Panc1 (cell line): Measurements from ENCODE around the gene FMN2. TPM values are rescaled to one million over a fixed set of nuclear protein-coding genes. Genes with fewer than 3 reads are reported as not detected.

Experiments
- ATAC-seq: fragments of 200-7000 bp; cut with Tn5 transposase; 2 replicates; pipeline ENCODE4 v1.9.1; 2020; ENCODE audit warnings: mild to moderate bottlenecking, moderate library complexity
- BruUV-seq: library from RNA; stranded (reverse); fragments of 400-500 nt; replicated peaks from 2 replicates; lab custom pipeline; 2021; lab: Mats Ljungman, UMichigan
- CTCF ChIA-PET: fragments of 300-600 bp; sonication (Branson Sonifier 250); formaldehyde crosslinking; loops from one replicate; lab custom pipeline; 2022; ENCODE audit warnings: antibody characterized with exemption; lab: Charles Lee
- POLR2A ChIA-PET: fragments of 300-600 bp; sonication (Branson Sonifier 250); formaldehyde crosslinking; loops from one replicate; lab custom pipeline; 2022; ENCODE audit warnings: antibody characterized with exemption; lab: Charles Lee
- DNase-seq: peaks from one replicate; pipeline ENCODE4 v3.0.0-alpha.2; 2010; ENCODE audit warnings: low read depth, low spot score
- H3K27ac ChIP-seq: 2 replicates; pipeline ENCODE4 v1.5.1; 2011; ENCODE audit warnings: mild to moderate bottlenecking, low read length, inconsistent platforms
- H3K27me3 ChIP-seq: fragments of 200-500 bp; sonication (Bioruptor generic); 2 replicates; pipeline ENCODE4 v1.6.0; 2014; ENCODE audit warnings: low read length, inconsistent platforms; ENCODE audit not compliant: control insufficient read depth, insufficient read depth
- H3K36me3 ChIP-seq: fragments of 200-500 bp; sonication (Bioruptor generic); 2 replicates; pipeline ENCODE4 v1.5.1; 2014; ENCODE audit warnings: inconsistent platforms, mild to moderate bottlenecking, low read length, moderate library complexity; ENCODE audit not compliant: control insufficient read depth, insufficient read depth
- H3K4me1 ChIP-seq: 2 replicates; pipeline ENCODE4 v1.5.1; 2011; ENCODE audit warnings: inconsistent platforms, mild to moderate bottlenecking, low read length, moderate library complexity; ENCODE audit not compliant: control insufficient read depth, insufficient read depth
- H3K4me3 ChIP-seq, 2 experiments: 2 replicates each; pipeline ENCODE4 v1.5.1; 2011 to 2012; ENCODE audit warnings: low read depth in 2 of 2, low read length in 2 of 2, mild to moderate bottlenecking in 2 of 2, inconsistent platforms in 1 of 2, moderate library complexity in 1 of 2
- H3K9me3 ChIP-seq: fragments of 200-500 bp; sonication (Bioruptor generic); 2 replicates; pipeline ENCODE4 v1.5.1; 2014; ENCODE audit warnings: low read depth, mild to moderate bottlenecking, inconsistent platforms, low read length, moderate library complexity; ENCODE audit not compliant: control insufficient read depth, insufficient read depth
- CTCF ChIP-seq: fragments of 450-650 bp; IDR thresholded peaks from 2 replicates; pipeline ENCODE4 v1.5.1; 2017; ENCODE audit warnings: mild to moderate bottlenecking
- POLR2AphosphoS5 ChIP-seq: IDR thresholded peaks from 2 replicates; pipeline ENCODE4 v1.6.1; 2012; ENCODE audit warnings: mild to moderate bottlenecking, low read depth, low read length, moderate library complexity
- REST ChIP-seq, 2 experiments: IDR thresholded peaks; 2 replicates each; pipeline ENCODE4 v1.6.1; 2011 to 2012; ENCODE audit warnings: low read depth in 2 of 2, control low read depth in 1 of 2, low read length in 1 of 2, mild to moderate bottlenecking in 1 of 2, moderate library complexity in 1 of 2; ENCODE audit not compliant: insufficient read depth in 1 of 2
- SIN3A ChIP-seq: IDR thresholded peaks from 2 replicates; pipeline ENCODE4 v1.6.1; 2012; ENCODE audit warnings: low read depth, mild to moderate bottlenecking, low read length, moderate library complexity, borderline replicate concordance; ENCODE audit not compliant: insufficient read depth
- TCF7L2 ChIP-seq: IDR thresholded peaks from 2 replicates; pipeline ENCODE4 v1.6.1; 2011; ENCODE audit warnings: mild to moderate bottlenecking, low read depth, low read length, inconsistent platforms
- in situ Hi-C: cut with HindIII; loops from 2 replicates; pipeline ENCODE4 v1.10.0; 2016; ENCODE audit warnings: low sequenced_read_pairs, low pct_unique_long_range_greater_than_20kb
- intact Hi-C: fragments of 100-400 bp; cut with micrococcal nuclease; formaldehyde crosslinking; loops from one replicate; pipeline ENCODE4 v1.10.0; 2022; ENCODE audit not compliant: unreplicated experiment
- total RNA-seq: library from RNA; stranded (reverse); gene quantifications from one replicate; pipeline ENCODE4 v1.2.1, GENCODE V29; 2021; ENCODE audit not compliant: unreplicated experiment

The FMN2 gene
- total RNA-seq, 1 experiment from 2014 or later = 1.9 TPM

GRCh38 chr1:240522122-240522822 lies 430.6 kb downstream of the FMN2 start:
- ChIA-PET POLR2A (no interaction called here), CTCF (interaction anchor here (0.6 kb wide), 2 partner anchors 170 to 255 kb away, joined by 3 read pairs; no protein-coding TSS in a partner anchor)
- no peak for TF ChIP-seq TCF7L2
- no peak for TF ChIP-seq POLR2AphosphoS5
- TF ChIP-seq REST (IDR thresholded peaks at IDR 0.05; ENCODE audit: insufficient read depth in 1 of 2, low read depth in 2 of 2, low read length in 1 of 2) = no peak
- no peak for TF ChIP-seq SIN3A
- TF ChIP-seq CTCF = no peak
- intact Hi-C loops = no loop called here
- H3K4me1 ChIP-seq = no peaks in the 10 kb centered on the region
- no peaks in the 10 kb centered on the region for H3K36me3 ChIP-seq
- no peak overlapping the region for H3K4me3 ChIP-seq
- H3K27ac ChIP-seq = no peak overlapping the region
- ATAC-seq (no peak), DNase-seq (no peak)
- in situ Hi-C loops = no loop called here
- H3K9me3 ChIP-seq = no peaks in the 10 kb centered on the region
- no peaks in the 10 kb centered on the region for H3K27me3 ChIP-seq
- no TSS peak for BruUV-seq

GRCh38 chr1:240524356-240525069 lies 432.8 kb downstream of the FMN2 start:
- H3K4me1 ChIP-seq = no peaks in the 10 kb centered on the region
- H3K36me3 ChIP-seq = no peaks in the 10 kb centered on the region
- H3K27me3 ChIP-seq = no peaks in the 10 kb centered on the region
- H3K4me3 ChIP-seq = no peak overlapping the region
- BruUV-seq = no TSS peak
- POLR2A ChIA-PET = interaction anchor here (0.7 kb wide), 1 partner anchor 1210 kb away, joined by 3 read pairs; no protein-coding TSS in a partner anchor
- ATAC-seq (no peak), DNase-seq (no peak)
- H3K9me3 ChIP-seq = no peaks in the 10 kb centered on the region
- CTCF ChIA-PET = no interaction called here
- no peak for TF ChIP-seq CTCF
- no peak for TF ChIP-seq REST (IDR thresholded peaks at IDR 0.05; ENCODE audit: insufficient read depth in 1 of 2, low read depth in 2 of 2, low read length in 1 of 2)
- no peak for TF ChIP-seq TCF7L2
- no peak for TF ChIP-seq SIN3A
- TF ChIP-seq POLR2AphosphoS5 = no peak
- H3K27ac ChIP-seq = no peak overlapping the region
- intact Hi-C loops = no loop called here
- in situ Hi-C loops = no loop called here
